Measurements from ENCODE around the gene RAE1. TPM values are rescaled to one million over a fixed set of nuclear protein-coding genes. Genes with fewer than 3 reads are reported as not detected.

Gene RAE1
- total and polyA plus RNA-seq, 11 donors: 7.5 to 26.8 (median 15.5) TPM

- Histone ChIP-seq H3K4me1 (no peaks in the 10 kb centered on the region), H3K4me3 (no peak overlapping the region), H3K27ac (no peak overlapping the region), H3K9me3 (no peaks in the 10 kb centered on the region), H3K27me3 (peaks cover 0 to 64% (median 10%) of the 10 kb centered on the region in 9 donors), H3K36me3 (no peaks in the 10 kb centered on the region)
- ATAC-seq (no peak), DNase-seq (no peak)
- TF ChIP-seq CTCF (IDR thresholded peaks at IDR 0.05) (no peak), POLR2A (IDR thresholded peaks at IDR 0.05) (no peak)
- WGBS, 4 donors: 44 to 54% (median 51%) methylated on average over 8 of the region's 8 CpGs
- intact Hi-C loops (cut with DNase I): loop anchor here in 1 of 10 donors (5.0 kb wide), 1 partner anchor 245 kb away; no protein-coding TSS in a partner anchor
Observed at GRCh38 chr20:57326667-57327455, 24.2 kb upstream of the RAE1 start.

DNA sequence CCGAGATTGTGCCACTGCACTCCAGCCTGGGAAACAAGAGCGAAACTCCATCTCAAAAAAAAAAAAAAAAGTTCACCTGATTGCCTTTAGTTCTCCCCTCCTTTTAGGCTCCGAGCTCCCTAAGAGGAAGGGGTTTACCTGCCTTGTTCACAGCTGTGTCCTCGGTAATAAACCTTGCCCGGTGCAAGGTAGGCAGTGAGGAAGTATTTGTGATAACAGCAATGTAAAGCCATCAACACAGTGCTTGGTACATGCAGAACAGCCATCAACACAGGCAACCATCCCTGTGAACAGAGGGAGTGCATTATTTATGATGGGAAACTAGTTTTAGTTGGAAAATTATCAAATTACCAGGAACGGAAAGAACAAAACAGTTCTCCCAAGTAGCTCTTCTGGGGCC lies 23.2 kb upstream of the RAE1 start:
- no peak for TF ChIP-seq CTCF (IDR thresholded peaks at IDR 0.05)
- TF ChIP-seq POLR2A (IDR thresholded peaks at IDR 0.05): no peak
- no peaks in the 10 kb centered on the region for H3K4me1 ChIP-seq
- no peak overlapping the region for H3K27ac ChIP-seq
- H3K4me3 ChIP-seq: no peak overlapping the region
- no peaks in the 10 kb centered on the region for H3K9me3 ChIP-seq
- 73 to 83% (median 76%) methylated on average over 6 of the region's 6 CpGs for WGBS, 4 donors
- H3K27me3 ChIP-seq: peaks cover 0 to 66% (median 10%) of the 10 kb centered on the region in 9 donors
- DNase-seq (no peak), ATAC-seq (no peak)
- no peaks in the 10 kb centered on the region for H3K36me3 ChIP-seq
- intact Hi-C loops (cut with DNase I): loop anchor here in 1 of 10 donors (5.0 kb wide), 1 partner anchor 246 kb away; no protein-coding TSS in a partner anchor

GRCh38 chr20:57329608-57330221 lies 21.3 kb upstream of the RAE1 start, which contains the start of gene SPO11:
Gene SPO11 (plus strand): TSS chr20:57329803. CDS start chr20:57329868, 65 bp downstream.
- no peaks in the 10 kb centered on the region for H3K9me3 ChIP-seq
- no peaks in the 10 kb centered on the region for H3K36me3 ChIP-seq
- H3K4me3 ChIP-seq: no peak within 1 kb of the TSS
- H3K27me3 ChIP-seq: peaks cover 0 to 65% (median 10%) of the 10 kb centered on the region in 9 donors
- DNase-seq (no peak), ATAC-seq (peak in 2 of 4 donors; percentile 45 to 54)
- TF ChIP-seq CTCF (IDR thresholded peaks at IDR 0.05): peak in 8 of 12 donors; percentile 10 to 31 (median 18)
- TF ChIP-seq POLR2A (IDR thresholded peaks at IDR 0.05): no peak
- intact Hi-C loops (cut with DNase I): loop anchor here in 2 of 10 donors (5.0 kb wide), 2 partner anchors 237 to 247 kb away; no protein-coding TSS in a partner anchor
- H3K27ac ChIP-seq: no peak within 1 kb of the TSS
- no peaks in the 10 kb centered on the region for H3K4me1 ChIP-seq
- WGBS, 4 donors: 48 to 74% (median 61%) methylated on average over 26 to 40 of the region's 40 CpGs

DNA sequence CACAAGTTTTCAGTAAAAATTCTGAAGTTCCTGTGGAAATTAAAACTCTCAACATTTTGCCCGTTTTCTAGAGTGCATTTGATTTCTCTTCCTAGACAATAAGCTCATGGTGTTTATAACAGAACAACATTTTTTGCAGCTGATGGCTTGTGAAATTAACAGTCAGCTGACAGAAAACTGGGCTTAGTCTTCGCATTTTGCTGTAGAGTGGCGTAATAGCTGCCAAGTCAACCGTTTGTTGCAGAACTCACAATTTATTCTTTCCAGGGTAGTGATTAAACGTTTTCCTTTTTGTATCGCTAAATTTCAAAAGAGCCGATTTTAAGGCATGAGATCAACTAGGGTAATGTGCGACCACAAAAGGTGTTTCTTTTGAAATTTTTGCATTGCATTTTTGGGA lies 20.1 kb upstream of the RAE1 start:
- H3K27me3 ChIP-seq: peaks cover 0 to 60% (median 10%) of the 10 kb centered on the region in 9 donors
- no peak for ATAC-seq

More for the DNA sequence above, 20.1 kb upstream of the RAE1 start:
- H3K9me3 ChIP-seq: no peaks in the 10 kb centered on the region
- intact Hi-C loops (cut with DNase I): loop anchor here in 1 of 10 donors (5.0 kb wide), 1 partner anchor 239 kb away; no protein-coding TSS in a partner anchor
- WGBS, 4 donors: 76 to 80% (median 78%) methylated on average over 8 of the region's 8 CpGs
- no peak for TF ChIP-seq POLR2A (IDR thresholded peaks at IDR 0.05)
- TF ChIP-seq CTCF (IDR thresholded peaks at IDR 0.05): no peak
- no peaks in the 10 kb centered on the region for H3K36me3 ChIP-seq
- no peaks in the 10 kb centered on the region for H3K4me1 ChIP-seq
- H3K4me3 ChIP-seq: no peak overlapping the region
- no peak overlapping the region for H3K27ac ChIP-seq
- no peak for DNase-seq
